GM12891 (cell line): ENCODE measurements around the gene KLHL26.
A peak's percentile ranks its signal among the peaks of the same experiment; 100 is the strongest.

Experiments used
- DNase-seq: peaks from one replicate; pipeline ENCODE4 v3.0.0; 2011; ENCODE audit warnings: low spot score; ENCODE audit not compliant: insufficient read length
- FAIRE-seq: peaks from 2 replicates; lab custom pipeline; 2011; peaks lifted over from hg19 to GRCh38; lab: Jason Lieb, UNC
- PAX5 ChIP-seq: IDR thresholded peaks from 2 replicates; pipeline ENCODE4 v1.6.1; 2011; ENCODE audit warnings: low read length, moderate library complexity, mild to moderate bottlenecking; ENCODE audit not compliant: insufficient read depth, severe bottlenecking
- POLR2A ChIP-seq: IDR thresholded peaks from 2 replicates; pipeline ENCODE4 v1.6.1; 2011; ENCODE audit warnings: low read depth, low read length, control low read depth
- POLR2AphosphoS5 ChIP-seq: IDR thresholded peaks from 2 replicates; pipeline ENCODE4 v1.6.1; 2011; ENCODE audit warnings: low read depth, low read length, control low read depth
- POU2F2 ChIP-seq: IDR thresholded peaks from 2 replicates; pipeline ENCODE4 v1.6.1; 2011; ENCODE audit warnings: low read depth, mild to moderate bottlenecking, control low read depth, low read length, moderate library complexity
- SPI1 ChIP-seq: IDR thresholded peaks from 2 replicates; pipeline ENCODE4 v1.6.1; 2011; ENCODE audit warnings: low read depth, low read length, control low read depth
- TAF1 ChIP-seq: IDR thresholded peaks from 2 replicates; pipeline ENCODE4 v1.6.1; 2011; ENCODE audit warnings: low read depth, low read length, control low read depth

The KLHL26 gene

DNA sequence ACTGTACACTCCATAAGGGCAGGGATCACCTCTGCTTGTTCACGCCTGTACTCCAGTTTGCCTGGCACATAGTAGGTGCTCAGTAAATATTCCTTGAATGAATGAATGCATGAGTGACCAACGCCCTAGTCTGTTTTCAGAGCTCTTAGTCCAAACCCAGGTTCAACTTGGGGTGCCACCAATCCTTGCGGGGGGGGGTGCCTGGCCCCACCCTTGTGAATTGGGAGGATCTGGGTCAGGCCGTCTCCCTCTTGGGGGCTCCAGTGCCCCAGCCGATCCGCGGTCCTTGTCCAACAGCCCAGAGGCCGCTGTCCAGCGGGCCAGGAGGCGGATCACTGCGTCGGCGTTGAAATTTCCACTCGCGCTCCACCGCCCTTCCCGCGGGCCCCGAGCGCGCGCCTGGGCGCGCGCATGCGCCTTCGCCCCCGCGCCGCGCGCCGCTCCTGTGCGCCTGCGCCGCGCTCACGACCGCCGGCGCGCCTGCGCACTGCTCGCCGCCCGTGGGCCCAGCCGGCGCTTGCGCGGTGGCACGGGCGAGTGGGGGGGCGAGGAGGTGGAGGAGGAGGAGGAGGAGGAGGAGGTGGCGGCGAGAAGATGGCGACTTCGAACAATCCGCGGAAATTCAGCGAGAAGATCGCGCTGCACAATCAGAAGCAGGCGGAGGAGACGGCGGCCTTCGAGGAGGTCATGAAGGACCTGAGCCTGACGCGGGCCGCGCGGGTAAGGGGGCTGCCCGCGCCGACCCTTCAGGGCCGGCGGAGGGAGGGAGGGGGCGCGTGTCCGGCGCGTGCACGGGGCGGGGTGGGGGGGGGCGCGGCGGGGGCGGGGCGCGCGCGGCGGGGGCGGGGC, 46.5 kb downstream of the KLHL26 start, which contains the start of gene CRTC1:
CRTC1 (plus strand) TSS at position 572 of the 849 bp plus-strand sequence; CDS start at position 595, 23 bp downstream.
- DNase-seq: peak; percentile 98
- FAIRE-seq: peak; percentile 99
- no peak for TF ChIP-seq POU2F2
- TF ChIP-seq SPI1: no peak
- peak; percentile 59 for TF ChIP-seq TAF1
- peak; percentile 79 for TF ChIP-seq POLR2AphosphoS5
- no peak for TF ChIP-seq PAX5
- TF ChIP-seq POLR2A: peak; percentile 69; the same call in 1 of the 2 replicates

DNA sequence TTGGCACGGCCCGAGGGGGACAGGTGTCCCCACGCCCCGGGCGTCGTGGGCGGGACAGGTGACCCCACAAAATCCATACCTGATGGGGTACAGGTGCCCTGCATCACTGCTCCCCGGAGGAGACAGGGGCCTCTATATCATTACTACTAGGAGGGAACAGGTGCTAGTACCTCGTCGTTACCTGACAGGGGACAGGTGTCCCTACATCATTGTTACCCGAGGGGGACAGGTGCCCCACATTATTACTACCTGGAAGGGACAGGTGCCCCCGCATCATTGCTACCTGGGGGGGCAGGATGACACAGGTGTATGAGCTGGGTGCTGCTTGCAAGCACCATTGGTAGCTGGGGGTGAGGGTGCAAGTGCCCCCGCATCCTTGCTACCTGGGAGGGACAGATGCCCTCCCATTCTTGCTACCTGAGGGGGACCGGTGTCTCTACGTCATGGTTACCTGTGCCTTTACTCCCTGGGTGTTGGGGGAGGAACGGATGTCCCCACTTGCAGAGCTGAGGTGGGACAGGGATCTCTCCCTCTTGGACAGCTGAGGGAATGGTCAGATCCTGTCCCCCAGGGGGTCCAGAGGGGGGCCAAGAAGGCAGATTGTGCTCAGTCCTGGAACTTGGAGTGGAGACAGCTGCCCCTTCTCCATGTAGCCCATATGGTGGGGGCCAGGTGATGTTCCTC, 47.3 kb downstream of the KLHL26 start:
- peak; percentile 72 for FAIRE-seq
- no peak for DNase-seq
- TF ChIP-seq SPI1 (no peak), PAX5 (no peak), POLR2A (no peak), POLR2AphosphoS5 (no peak), TAF1 (no peak), POU2F2 (no peak)

DNA sequence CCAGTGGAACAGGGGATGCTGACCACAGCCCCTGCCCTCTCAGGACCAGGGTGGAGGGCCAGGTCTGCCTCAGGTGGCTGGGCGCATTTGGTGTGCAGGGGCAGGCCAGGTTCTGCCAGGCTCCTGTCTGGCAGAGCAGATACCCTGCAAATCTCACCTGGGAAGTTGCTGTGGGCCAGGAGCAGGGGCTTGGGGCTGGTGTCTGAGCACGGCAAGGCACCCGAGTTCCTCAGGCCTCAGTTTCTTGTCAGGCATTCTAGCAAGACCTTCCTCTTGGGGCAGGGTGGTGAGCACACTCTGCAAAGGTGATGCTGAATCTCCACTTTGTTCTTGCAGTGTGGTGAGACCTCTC, 47.8 kb downstream of the KLHL26 start:
- no peak for TF ChIP-seq TAF1
- TF ChIP-seq POLR2AphosphoS5: no peak
- TF ChIP-seq POU2F2: no peak
- no peak for TF ChIP-seq SPI1
- FAIRE-seq (no peak), DNase-seq (no peak)

DNA sequence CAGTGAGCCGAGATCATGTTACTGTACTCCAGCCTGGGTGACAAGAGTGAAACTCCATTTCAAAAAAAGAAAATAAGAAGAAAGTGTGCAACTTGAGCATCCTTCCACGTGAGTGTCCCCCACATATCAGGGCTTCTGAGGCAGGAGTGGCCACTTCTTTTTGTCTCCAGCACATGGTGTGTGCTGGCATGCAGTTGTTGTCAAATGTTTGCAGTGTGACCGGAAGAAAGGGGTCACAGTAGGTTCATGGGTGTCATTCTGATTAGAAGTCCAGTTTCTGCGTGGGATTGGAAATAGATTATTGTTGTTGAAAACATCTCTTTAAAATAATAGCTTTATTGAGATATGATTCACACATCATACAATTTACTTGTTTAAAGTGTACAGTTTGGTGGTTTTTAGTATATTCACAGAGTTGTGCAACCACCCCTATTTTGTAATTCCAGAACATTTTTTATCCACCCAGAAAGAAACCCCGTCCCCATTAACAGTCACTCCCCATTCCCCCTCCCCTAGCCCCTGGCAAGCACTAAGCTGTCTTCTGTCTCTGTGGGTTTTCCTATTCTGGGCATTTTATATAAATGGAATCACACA, 48.9 kb downstream of the KLHL26 start:
- FAIRE-seq (no peak), DNase-seq (no peak)
- TF ChIP-seq POLR2AphosphoS5: no peak
- no peak for TF ChIP-seq POLR2A
- no peak for TF ChIP-seq SPI1

DNA sequence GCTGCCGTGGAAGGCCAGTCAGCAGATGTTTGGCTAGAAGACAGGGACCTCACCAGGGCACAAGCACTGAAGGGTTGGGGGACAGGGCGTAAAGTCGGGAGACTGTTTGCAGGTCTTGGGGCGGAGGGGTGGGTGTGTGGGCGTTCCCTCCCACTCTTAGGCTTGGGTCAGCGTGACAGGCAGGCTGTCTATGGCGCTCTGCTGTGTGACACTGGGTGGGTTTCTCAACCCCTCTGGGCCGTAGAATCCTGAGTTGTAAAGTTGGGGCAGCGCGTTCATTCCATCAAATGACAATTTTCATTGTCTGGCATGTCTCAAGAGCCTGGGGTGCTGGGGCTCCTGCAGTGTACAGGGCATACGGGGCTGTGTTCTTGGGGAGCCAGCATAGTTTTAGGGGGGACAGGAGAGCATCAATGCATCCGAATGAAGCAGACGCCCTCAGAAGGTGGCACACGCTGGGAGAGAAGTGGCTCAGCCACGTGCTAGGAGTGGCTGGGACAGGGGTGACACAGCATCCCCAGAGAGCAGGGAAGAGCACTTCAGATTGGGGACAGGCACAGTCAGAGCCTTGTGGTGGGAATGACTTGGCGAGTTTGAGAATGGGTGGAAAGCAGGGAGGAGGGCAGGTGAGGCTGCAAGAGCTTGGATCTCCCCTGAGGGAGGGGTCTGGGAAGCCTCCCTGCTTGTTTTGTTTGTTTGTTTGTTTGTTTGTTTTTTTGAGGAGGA, 51.1 kb downstream of the KLHL26 start:
- DNase-seq (no peak), FAIRE-seq (no peak)
- TF ChIP-seq PAX5 (no peak), POU2F2 (no peak), TAF1 (no peak), POLR2AphosphoS5 (no peak), SPI1 (no peak), POLR2A (no peak)

DNA sequence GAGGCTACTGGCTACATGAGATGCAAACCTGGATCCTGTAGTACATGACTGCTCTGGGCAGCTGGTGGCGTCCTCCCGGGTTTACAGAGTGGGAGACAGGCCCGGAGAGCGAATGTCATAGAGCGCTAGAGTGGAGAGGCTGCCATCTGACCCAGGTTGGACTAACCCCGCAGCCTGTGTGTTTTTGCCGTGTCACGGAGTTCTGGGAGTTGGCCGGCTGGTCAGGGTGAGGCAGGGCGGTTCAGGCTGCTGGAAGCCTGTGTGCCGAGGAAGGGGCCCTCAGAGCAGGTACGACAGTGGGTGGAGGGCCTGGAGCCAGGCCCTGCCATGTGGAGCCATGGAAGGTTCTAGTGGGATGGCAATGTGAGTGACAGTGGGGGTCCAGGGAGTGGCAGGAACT, 59.2 kb downstream of the KLHL26 start:
- no peak for DNase-seq
- FAIRE-seq: no peak
- TF ChIP-seq PAX5 (no peak), POLR2AphosphoS5 (no peak), POLR2A (no peak), TAF1 (no peak), SPI1 (no peak), POU2F2 (no peak)

DNA sequence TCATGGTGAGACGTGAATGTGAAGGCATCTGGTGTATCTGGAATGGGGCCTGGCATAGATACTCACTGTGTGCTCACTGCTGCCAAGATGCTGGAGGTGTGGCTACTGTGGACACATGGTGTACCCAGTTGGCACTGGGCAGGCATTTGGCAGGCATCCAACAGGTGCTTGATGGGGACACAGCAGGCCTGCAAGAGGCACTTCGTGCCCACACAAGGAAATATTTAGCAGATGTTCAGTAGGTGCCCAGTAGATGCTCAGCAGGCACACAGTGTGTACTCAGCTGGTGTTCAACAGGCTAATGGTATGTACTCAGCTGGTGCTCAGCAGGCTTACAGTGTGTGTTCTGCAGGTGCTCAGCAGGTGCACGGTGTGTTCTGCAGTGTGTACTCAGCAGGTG, 60.9 kb downstream of the KLHL26 start:
- DNase-seq (no peak), FAIRE-seq (no peak)
- no peak for TF ChIP-seq POLR2A
- no peak for TF ChIP-seq SPI1
- TF ChIP-seq POU2F2: no peak

DNA sequence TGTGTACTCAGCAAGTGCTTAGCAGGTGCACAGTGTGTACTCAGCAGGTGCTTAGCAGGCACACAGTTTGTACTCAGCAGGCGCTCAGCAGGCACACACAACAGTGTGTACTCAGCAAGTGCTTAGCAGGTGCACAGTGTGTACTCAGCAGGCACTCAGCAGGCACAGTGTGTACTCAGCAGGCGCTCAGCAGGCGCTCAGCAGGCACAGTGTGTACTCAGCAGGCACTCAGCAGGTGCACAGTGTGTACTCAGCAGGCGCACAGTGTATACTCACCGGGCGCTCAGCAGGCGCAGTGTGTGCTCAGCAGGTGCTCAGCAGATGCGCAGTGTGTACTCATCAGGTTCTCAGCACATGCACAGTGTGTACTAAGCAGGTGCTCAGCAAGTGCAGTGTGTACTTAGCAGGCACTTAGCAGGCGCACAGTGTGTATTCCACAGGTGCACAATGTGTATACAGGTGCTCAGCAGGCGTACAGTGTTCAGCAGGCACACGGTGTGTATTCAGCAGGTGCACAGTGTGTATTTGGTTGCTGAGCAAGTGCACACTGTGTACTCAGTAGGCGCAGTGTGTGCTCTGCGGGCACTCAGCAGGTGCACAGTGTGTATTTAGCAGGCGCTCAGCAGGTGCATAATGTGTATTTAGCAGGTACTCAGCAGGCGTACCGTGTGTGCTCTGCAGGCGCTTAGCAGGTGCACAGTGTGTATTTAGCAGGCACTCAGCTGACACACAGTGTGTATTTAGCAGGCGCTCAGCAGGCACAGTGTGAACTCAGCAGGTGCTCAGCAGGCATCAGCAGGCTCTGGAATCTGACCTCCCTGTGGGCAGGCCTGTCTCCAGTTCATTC, 61.7 kb downstream of the KLHL26 start:
- no peak for TF ChIP-seq POU2F2
- no peak for TF ChIP-seq PAX5
- FAIRE-seq: peak; percentile 13
- DNase-seq: no peak
